HG02623 (cell line): ENCODE data around the gene CNOT2.

Experiments
- ATAC-seq: cut with Tn5 transposase; IDR thresholded peaks from one replicate; pipeline ENCODE4 v1.9.1; 2021; ENCODE audit warnings: moderate library complexity; ENCODE audit not compliant: unreplicated experiment

Gene CNOT2, protein sequence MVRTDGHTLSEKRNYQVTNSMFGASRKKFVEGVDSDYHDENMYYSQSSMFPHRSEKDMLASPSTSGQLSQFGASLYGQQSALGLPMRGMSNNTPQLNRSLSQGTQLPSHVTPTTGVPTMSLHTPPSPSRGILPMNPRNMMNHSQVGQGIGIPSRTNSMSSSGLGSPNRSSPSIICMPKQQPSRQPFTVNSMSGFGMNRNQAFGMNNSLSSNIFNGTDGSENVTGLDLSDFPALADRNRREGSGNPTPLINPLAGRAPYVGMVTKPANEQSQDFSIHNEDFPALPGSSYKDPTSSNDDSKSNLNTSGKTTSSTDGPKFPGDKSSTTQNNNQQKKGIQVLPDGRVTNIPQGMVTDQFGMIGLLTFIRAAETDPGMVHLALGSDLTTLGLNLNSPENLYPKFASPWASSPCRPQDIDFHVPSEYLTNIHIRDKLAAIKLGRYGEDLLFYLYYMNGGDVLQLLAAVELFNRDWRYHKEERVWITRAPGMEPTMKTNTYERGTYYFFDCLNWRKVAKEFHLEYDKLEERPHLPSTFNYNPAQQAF

DNA sequence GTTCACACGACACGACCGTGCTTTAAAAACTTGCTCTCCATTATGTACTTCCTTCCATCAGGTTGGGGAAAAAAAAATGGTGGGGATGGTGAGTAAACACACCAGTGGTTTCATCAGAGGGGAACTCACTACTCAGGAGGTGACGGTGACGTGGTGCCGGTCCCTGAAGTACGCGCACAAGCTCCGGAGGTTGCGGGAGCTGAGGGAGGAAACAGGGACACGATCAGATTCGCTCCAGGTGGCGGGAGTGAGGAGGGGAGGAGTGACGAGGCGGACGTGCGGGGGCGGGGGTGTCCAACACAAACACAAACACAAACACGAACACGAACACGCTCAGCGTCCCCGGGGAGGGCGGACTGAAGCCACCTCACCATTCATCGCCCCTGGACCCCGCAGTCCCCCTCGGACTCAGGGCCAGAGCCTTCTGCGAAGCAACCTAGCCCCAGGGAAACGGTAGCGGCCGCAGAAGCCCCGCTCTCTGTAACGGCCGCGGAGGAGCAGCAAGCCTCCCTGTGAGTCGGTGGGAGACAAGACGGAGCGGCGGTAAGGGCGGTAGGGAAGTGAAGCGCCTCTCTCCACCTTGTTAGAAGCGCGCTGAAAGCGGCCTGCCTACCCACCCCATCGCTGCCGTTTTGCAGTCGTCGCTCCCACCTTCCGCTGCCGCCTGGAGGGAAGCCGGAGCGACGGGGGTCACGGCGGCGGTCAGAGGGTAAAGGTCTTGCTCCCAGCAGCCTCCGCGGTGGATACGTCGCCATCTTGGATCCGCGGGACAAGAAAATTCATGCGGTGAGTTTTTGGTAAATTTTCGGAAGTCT lies at the start of gene CNOT2:
TSS of gene CNOT2 (plus strand) at position 739 of the 815 bp plus-strand sequence. CDS start 34,794 bp downstream, outside the sequence.
- ATAC-seq: peak; percentile 68

DNA sequence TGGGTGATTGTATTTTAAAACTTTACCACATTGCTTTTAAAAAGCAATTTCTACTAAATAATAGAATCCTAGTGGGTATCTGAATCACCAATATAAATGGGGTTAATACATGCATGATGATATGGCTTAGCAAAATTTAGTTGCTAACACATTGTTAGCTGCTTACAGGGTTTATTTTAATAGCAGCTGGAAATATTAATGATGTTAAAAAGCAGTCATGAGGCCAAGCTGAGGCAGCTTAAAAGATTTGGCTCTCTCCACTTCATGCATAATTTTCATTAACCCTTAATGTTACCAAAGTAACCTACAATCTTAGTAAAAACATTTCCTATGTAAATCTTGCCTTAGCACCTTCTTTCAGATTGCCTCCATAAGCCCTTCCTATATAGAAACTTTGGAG lies 49.2 kb upstream of the CNOT2 start:
- no peak for ATAC-seq

DNA sequence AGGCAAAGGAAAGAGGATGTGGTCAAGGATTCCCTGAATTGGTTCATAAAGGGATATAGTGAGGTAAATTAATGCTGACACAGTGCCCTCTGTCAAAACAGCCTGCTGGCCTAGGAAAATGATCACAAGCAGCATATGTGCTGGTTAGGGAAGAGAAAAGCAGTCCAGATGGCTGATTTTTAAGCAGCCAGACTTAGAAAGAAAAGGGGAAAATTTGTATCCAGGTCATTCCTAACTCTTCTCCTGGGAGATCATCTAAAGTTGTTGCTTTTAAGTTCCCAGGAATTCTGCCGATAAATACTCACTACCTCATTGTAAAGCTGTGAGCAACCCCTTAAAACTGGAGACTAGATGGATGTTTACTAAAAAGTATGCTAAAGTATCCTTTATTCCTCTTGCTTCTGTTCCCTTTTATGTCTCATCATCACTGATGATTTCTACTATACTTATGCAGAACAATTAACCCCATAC lies 46.4 kb upstream of the CNOT2 start:
- ATAC-seq: no peak

DNA sequence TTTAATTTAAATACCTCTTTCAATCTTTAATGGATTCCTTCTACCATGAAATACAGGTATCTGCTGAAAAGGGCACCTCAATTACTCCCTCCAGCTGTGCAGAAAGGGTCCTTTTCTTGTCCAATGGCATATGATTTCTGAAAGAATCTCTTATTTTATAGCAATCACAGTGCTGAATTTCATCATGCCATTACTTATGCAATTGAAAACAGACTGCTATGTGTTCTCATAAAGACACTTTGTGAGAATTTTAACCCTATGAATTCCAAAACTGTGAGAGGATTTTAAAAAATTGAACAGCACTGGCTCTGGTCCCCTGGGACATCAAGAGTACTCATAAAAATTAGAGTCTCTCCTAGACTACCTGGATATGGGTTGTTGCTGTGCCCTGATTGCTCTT lies 45.9 kb upstream of the CNOT2 start:
- no peak for ATAC-seq

DNA sequence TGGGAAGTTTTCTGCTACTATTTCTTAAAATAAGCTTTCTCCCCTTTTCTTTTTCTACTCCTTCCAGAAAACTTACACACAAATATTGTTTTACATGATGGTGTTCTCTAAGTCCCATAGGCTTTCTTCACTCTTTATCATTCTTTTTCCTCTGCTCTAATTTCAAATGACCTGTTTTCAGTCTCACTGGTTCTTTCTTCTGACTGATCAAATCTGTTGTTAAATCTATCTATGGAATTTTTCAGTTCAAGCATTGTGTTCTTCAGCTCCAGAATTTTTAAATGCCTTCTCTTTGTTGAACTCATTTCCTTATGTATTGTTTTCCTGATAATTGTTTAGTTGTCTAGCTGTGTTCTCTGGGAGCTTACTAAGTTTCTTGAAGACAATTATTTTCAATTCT lies 29.5 kb upstream of the CNOT2 start:
- ATAC-seq: no peak

DNA sequence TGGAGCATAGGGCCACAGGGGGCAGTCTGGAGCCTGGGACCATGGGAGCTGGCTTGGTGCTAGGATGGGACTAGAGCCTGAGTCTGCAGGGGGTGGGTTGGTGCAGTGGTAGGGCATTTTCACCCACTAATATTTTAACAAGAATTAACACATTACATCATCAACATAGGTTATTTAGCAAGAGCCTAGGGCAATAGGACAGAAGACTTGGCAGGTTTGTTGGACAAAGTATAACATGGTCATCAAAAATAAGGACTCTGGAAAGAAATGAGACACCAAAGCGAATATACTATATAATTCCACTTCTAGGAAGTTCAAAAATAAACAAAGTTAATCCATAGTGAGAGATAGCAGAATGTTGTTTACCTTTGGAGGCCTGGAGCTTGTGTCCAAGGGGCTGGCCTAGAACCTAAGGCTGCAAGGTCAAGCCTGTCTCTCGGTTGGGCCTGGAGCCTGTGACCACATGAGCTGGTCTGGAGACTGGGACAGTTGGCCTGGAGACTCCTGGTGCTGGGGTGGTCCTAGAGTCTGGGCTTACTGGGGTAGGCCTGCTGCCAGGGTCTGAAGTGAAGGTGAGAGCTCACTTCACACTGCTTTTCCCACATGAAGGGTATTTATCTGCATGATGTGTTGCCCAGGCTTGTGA lies 28.1 kb upstream of the CNOT2 start:
- ATAC-seq: no peak

DNA sequence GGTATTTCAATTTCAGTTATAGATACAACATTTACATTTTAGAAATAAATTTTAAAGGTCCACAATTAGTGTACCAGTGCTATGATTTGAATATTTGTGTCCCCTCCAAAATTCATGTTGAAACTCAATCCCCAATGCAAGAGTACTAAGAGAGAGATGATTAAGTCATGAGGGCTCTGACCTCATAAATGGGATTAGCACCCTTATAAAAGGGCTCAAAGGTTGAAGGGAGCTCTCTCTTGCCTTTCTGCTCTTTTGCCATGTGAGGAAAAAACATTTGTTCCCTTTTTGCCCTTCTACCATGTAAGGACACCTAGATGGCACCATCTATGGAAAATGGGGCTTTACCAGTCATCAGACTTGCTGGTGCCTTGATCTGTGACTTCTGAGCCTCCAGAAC lies 25.8 kb upstream of the CNOT2 start:
- no peak for ATAC-seq

DNA sequence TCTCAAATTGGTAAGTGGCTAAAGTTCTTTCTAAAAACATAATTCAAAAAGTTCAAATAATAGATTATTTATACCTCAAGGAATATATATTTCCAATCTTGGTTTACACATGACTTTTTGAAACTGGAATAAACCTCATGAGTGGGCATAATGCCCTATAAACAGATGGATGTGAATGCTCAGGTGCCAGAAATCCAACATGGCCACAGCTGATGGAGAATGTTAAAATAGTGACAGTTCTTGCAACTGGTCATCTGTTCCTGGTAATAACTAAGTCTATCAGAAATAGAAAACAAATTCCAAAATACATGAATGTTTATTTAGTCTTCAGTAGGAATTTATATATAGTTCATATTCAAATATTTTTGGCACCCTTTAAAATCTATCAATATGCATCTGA lies 21.6 kb upstream of the CNOT2 start:
- no peak for ATAC-seq

DNA sequence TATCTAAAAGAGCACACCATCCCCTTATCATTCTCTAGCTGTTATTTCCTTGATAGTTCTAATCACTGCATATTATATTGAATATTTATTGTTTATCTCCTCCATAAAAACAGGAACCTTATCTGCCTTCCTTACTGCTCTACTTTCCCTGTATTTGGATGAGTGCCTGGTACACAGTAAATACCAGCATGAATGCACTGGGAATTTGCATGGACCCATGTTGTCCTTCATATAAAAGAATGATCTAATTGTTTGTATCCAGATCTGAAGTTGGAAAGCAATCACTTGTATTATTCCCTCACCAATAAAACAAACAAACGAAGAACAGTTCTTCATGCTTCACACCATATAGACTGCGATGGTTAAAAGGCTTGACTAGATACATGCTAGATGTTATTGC lies 15.3 kb upstream of the CNOT2 start:
- ATAC-seq: no peak

DNA sequence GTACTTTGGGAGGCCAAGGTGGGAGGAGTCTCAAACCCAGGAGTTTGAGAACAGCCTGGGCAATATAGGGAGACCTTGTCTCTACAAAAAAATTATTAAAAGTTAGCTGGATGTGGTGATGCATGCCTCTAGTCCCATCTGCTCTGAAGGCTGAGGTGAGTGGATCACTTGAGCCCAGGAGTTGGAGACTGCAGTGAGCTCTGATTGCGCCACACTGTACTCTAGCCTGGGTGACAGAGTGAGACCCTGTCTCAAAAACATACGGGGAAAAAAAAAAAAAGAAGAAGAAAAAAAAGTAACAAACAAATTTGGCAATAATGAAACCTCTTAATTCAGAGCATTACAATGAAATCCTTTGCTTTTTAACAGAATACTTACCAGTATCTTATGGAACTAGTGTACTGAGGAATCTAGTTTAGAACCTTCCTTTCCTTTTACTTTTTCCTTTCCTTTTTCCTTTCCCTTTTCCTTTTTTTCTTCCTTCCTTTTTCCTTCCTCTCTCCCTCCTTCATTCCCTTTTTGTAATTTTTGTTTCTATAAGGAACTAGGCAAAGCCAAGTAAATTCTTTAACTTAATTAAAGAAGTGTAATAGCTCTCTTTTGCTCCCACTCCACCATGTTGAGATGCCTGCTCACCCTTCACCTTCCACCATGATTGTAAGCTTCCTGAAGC lies 12.2 kb upstream of the CNOT2 start:
- ATAC-seq: no peak

DNA sequence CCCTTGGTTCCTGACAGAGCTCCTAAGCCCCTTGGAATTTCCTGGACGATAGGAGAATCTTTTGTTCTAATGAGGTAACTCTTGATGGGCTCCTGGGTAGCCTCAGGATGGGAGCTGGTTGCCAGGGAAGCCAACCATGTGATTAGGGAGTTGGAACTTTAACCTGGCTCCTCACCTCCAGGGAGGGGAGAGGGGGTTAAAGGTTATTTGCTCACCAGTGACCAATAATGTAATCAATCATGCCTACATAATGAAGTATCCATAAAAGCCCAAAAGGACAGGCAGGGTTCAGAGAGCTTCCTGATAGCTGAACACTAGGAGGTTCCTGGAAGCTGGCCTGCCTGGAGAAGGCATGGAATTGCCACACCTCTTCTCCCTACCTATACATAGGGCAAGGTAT lies 6.2 kb upstream of the CNOT2 start:
- no peak for ATAC-seq

DNA sequence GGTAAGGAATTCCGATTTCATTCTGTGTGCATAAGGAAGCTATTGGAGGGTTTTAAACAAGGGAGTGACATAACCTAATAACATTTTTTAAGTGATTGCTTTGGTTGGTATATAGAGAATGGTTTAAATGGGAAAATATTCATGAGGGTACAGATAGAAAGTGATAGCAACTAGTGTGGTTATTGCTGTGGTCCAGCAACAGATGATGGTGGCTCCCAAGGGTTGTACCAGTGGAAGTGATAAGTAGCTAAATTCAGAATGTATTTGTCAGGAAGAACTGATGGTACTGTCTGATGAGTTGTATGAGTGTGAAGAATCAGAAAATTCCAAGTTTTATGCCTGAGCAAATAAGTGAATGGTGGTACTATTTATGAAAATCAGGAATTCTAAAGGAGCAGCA lies 2.6 kb upstream of the CNOT2 start:
- no peak for ATAC-seq

DNA sequence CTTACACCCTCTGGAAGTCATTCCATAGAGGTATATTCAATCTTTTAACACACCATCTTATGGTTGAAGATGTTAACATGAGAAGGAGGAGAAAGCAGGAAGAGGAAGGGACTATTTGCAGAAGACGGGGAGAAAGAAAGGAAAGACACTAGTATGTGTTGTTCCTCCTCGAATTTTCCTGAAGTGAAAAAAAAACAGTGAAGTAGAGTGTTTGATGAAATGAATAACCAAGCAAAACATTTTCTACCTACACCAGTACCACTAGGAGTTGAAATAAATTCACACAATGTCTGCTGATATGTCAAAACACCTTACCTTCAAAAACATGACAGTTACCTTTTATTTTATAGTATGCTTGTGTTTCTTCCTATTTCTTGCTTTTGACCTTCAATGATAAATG lies 1.4 kb upstream of the CNOT2 start:
- ATAC-seq: no peak

DNA sequence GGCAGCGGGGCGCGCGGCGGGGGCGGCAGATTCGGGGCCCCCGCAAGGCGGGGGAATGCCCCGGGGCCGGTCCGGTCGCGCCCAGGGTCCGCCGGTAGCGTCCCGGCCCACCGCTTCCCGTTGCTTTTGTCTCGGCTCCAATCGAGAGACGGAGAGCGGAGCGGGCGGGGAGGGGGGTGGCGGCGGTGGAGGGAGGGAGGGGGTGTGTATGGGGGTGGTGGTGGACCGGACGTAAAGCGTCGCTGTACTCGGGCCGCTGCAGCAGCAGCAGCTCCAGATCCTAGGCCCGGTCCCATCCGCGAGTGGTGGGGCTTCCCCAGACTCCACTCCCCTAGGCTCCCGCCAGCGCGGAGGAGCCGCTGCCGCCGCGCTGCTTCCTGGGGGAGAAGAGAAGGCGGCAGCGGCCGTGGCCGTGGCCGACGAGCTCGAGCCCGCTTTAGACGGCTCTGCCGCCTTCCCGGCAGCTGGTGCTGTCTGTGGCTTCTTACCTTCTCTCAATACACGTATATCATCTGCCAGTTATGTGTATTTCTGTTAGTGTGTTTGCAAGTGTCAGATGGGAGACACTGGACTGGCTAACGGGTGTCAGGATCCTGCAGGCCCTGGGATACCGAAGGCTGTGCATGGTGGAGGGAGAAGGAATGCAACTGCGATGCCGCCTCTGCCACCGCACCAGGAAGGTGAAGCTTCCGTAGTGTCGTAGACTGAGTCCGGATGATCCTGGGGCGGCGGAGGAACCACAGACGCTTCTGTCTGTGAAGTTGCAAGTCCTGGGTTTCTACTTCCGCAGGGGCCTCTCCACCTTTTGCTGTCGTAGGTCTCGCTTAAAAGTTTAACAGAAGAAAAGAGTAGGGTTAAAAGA lies 508 bp downstream of the CNOT2 start:
- ATAC-seq: peak; percentile 42

DNA sequence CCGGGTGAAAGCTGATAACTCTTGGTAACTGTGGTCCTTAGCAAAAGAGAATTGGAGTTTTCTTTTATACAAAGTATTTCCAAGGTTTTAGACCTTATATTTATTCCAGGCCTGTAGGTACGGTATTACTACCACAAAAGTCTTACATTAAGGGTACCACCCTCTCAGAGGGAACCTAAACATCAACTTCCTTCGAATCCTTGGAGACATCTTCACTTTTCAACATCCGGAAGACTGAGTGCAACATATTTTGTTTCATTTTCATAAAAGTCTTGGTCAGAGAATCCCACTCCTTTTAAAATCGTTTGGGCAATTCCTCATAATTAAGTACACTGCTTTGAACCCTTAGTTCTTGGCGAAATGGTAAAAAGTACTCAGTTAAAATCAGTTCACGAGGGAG lies 1.2 kb downstream of the CNOT2 start:
- no peak for ATAC-seq

DNA sequence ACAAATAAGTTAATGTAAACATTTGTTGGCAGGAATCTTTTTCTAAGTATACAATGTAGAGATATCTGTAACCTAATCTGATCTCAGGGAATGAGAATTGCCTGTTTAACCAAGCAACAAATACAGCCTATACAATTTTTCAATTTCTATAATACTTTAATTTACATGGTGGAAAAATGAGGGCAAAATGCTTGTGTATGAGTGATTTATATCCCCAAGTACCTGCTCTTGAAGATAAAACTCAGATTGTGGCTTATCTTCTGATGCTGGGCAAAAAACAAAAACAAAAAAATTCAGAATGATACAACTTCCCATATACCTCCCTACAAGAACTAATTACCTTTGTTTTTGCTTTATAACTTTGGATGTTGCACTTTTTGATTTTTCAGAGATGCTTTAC lies 2.2 kb downstream of the CNOT2 start:
- ATAC-seq: no peak

DNA sequence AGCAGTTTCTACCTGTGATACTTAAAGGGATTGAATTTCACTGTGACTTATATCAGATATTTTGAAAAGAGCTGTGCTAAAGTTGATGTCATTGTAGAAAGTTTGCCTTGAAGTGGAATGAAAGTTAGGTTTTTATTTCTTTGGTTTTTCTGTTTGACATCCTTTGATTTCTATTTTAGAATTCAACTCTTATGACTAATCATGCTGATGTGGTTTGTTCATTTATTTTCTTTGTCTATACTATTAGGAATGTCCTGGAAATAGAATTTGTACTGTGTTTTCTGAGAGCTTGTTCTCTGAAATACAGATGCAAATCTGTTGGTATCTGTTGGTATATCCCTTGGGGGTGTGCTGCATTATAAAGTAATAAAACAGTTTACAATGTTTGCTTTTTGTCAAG lies 3.3 kb downstream of the CNOT2 start:
- ATAC-seq: no peak

DNA sequence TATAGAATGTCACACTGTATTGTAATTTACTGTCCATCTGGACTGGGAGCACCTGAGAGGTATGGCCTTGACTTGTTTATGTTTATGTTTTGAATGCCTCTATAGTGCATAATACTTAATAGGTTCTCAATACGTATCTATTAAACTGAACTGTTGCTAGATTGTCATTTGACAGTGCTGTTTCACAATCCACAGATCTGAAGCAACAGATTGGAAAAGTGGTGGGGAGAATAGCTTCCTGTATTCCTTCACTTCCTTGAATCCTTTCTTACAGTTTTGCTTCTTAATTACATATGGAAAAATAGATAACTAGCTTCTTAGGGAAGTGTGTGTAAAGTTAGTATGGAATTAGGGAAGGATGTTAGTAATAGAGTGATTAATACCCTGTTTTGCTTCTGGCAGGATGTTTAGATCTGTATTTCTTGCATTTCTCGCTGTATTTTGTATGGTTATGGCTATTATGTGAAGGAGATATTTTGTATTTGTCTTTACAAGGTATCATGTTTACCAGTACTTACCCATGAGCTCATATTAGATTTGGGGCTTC lies 4.5 kb downstream of the CNOT2 start:
- ATAC-seq: no peak

DNA sequence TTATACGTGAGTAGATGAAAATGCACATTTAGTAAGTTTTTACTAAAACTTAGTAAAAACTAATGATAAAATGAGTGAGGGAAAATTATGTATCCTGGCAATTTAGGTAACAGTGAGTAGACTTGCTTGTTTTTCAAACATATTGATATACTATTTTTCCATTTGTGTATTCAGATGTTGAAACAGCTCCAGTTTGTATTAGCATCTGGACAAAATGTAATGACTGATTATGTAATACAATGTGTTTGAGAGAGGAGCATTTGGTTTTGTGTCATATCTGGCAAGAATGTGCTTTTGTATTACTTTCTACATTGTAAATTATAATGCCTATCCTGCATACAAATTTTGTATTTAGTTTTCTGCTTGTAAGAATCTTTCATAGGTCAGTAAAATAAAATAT lies 5.6 kb downstream of the CNOT2 start:
- ATAC-seq: no peak

DNA sequence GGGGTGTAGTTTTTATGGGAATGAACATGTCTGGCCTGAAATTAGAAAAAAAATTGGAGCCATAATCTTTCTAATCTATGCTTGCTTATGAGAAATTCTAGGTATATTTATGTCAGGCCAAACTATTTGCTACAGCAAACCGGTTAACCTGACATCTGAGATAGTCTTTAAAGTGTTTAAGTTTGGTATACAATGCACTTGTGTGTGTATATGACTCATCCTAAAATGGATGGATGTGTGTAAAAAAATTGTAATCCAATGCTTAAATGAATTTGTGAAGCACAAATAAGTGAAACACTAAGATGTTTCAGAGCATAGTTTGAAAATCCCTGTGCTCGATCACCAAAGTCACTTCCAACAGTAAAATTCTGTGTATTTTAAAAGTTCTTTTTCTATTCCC lies 6.7 kb downstream of the CNOT2 start:
- no peak for ATAC-seq
